ENCODE results near the gene NOTCH2. TPM values are rescaled to one million over a fixed set of nuclear protein-coding genes. Genes with fewer than 3 reads are reported as not detected.

The NOTCH2 gene
- total and polyA plus RNA-seq, 10 of the 15 experiments (the other 5 are each of a cell fraction or from before 2014, with no cell fraction given) = 0.02 to 2.0 (median 0.62) TPM; not detected in 1

- no peak for TF ChIP-seq ATF7 (IDR thresholded peaks at IDR 0.05; ENCODE audit: low read depth)
- TF ChIP-seq MEF2B (IDR thresholded peaks at IDR 0.05; ENCODE audit: partially characterized antibody, poor library complexity, severe bottlenecking) = no peak
- TF ChIP-seq NFYB (IDR thresholded peaks at IDR 0.05; ENCODE audit: insufficient read depth, low read depth, low read length) = no peak
- TF ChIP-seq SMC3 (IDR thresholded peaks at IDR 0.05; ENCODE audit: borderline replicate concordance, low read length) = no peak
Measured at GRCh38 chr1:119909890-119910596, 159.4 kb downstream of the NOTCH2 start (continued).

- in situ Hi-C loops (cut with MboI) = no loop called here
- no peak overlapping the region for H2AFZ ChIP-seq (ENCODE audit: control insufficient read depth, low read depth, low read length)
- DNase-seq (ENCODE audit: low read depth, low spot score) (no peak), ATAC-seq (no peak), FAIRE-seq (no peak)
- H3K27ac ChIP-seq (ENCODE audit: control insufficient read depth, insufficient read depth) = no peak overlapping the region
- H3K4me3 ChIP-seq = no peak overlapping the region
- ChIA-PET POLR2A (no interaction called here), SMC1A (ENCODE audit: uncharacterized antibody, unreplicated experiment) (no interaction called here), CTCF (interaction anchor here (1.1 kb wide), 1 partner anchor 33 kb away, joined by 3 read pairs; no protein-coding TSS in a partner anchor), RAD21 (ENCODE audit: unreplicated experiment) (no interaction called here)
- intact Hi-C loops (cut with micrococcal nuclease; ENCODE audit: unreplicated experiment) = no loop called here
- H3K9me3 ChIP-seq (replicated peaks; ENCODE audit: control insufficient read depth, insufficient read depth, low read length) = no peaks in the 10 kb centered on the region
- H3K27me3 ChIP-seq (replicated peaks in 1 of 2; ENCODE audit: control insufficient read depth in 2 of 2, insufficient read depth in 2 of 2, low read length in 1 of 2) = no peaks in the 10 kb centered on the region; a peak in 2 of 4 replicates
- H3K36me3 ChIP-seq (ENCODE audit: control insufficient read depth in 2 of 2, insufficient read depth in 2 of 2, low read length in 1 of 2) = no peaks in the 10 kb centered on the region
- no peak overlapping the region for H3K9ac ChIP-seq (ENCODE audit: control insufficient read depth, insufficient read depth, low read length)
- H3K79me2 ChIP-seq (ENCODE audit: control insufficient read depth, insufficient read depth, low read length) = no peaks in the 10 kb centered on the region
- H3K4me2 ChIP-seq (ENCODE audit: control insufficient read depth, insufficient read depth) = no peak overlapping the region
- BruUV-seq (replicated peaks) = no TSS peak
- WGBS (ENCODE audit: insufficient coverage, insufficient replicate concordance, low lambda C conversion rate, missing lambda C conversion rate) = 45% methylated on average over 3 of the region's 3 CpGs
- H3K4me1 ChIP-seq (ENCODE audit: control insufficient read depth, insufficient read depth, low read length) = no peaks in the 10 kb centered on the region
- H4K20me1 ChIP-seq (ENCODE audit: control insufficient read depth, insufficient read depth) = no peaks in the 10 kb centered on the region
- TF ChIP-seq NKRF (conservative IDR thresholded peaks at IDR 0.05) (no peak), KDM1A (IDR thresholded peaks at IDR 0.05; ENCODE audit: borderline replicate concordance) (no peak), ZBED1 (IDR thresholded peaks at IDR 0.05; ENCODE audit: borderline replicate concordance) (no peak), ZNF384 (IDR thresholded peaks at IDR 0.05; ENCODE audit: borderline replicate concordance, low read depth, low read length) (no peak), YBX1 (IDR thresholded peaks at IDR 0.05) (no peak), IKZF2 (IDR thresholded peaks at IDR 0.05) (no peak), REST (IDR thresholded peaks at IDR 0.05; ENCODE audit: low read depth, low read length) (no peak), SMAD1 (IDR thresholded peaks at IDR 0.05; ENCODE audit: low read depth, partially characterized antibody) (no peak), TCF7 (IDR thresholded peaks at IDR 0.05; ENCODE audit: borderline replicate concordance) (no peak)
Measured at GRCh38 chr1:119908661-119909060, 160.8 kb downstream of the NOTCH2 start.

Measured in GM12878 (cell line).